KOPT-K1 (cell line): ENCODE results near the gene FAH.

Experiments
- H3K27ac ChIP-seq: fragments of 200-600 bp; sonication (generic); 2 replicates; pipeline ENCODE4 v1.5.1; 2016; ENCODE audit warnings: antibody characterized with exemption, mild to moderate bottlenecking, low read depth, low read length; ENCODE audit not compliant: poor library complexity, severe bottlenecking
- H3K36me3 ChIP-seq: fragments of 200-600 bp; sonication (generic); 2 replicates; pipeline ENCODE4 v1.5.1; 2017; ENCODE audit warnings: antibody characterized with exemption, mild to moderate bottlenecking, low read length, moderate library complexity; ENCODE audit not compliant: insufficient read depth
- H3K9me3 ChIP-seq: fragments of 200-600 bp; sonication (generic); 2 replicates; pipeline ENCODE4 v1.5.1; 2017; ENCODE audit warnings: antibody characterized with exemption, low read length, mild to moderate bottlenecking; ENCODE audit not compliant: insufficient read depth, poor library complexity, severe bottlenecking

Gene FAH

GRCh38 chr15:80210611-80211573, 58.1 kb downstream of the FAH start:
- Histone ChIP-seq H3K36me3 (no peaks in the 10 kb centered on the region), H3K9me3 (no peaks in the 10 kb centered on the region)

GRCh38 chr15:80211976-80212375, 59.2 kb downstream of the FAH start:
- no peaks in the 10 kb centered on the region for H3K9me3 ChIP-seq
- no peak overlapping the region for H3K27ac ChIP-seq
- no peaks in the 10 kb centered on the region for H3K36me3 ChIP-seq

More at GRCh38 chr15:80210611-80211573, 58.1 kb downstream of the FAH start:
- no peak overlapping the region for H3K27ac ChIP-seq

DNA sequence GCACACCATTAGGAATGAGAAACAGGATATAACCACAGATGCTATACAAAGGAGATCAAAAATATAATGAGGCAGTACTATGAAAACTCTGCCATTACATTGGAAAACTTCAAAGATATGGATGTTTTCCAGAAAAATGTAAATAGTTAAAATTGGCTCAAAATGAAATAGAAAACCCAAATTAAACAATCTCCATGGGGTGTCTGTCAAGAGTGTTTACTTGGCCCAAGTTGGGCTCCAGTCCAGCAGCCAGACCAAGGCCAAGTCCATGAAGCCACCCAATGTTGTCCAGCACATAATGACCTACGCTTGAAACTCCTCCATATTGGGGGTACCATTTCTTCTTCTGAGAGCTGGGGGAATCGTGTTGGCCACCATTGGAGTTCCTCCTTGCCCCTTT, 62.1 kb downstream of the FAH start:
- H3K9me3 ChIP-seq, result no peaks in the 10 kb centered on the region
- H3K27ac ChIP-seq, result no peak overlapping the region
- H3K36me3 ChIP-seq, result no peaks in the 10 kb centered on the region

GRCh38 chr15:80216141-80216540, 63.3 kb downstream of the FAH start:
- no peak overlapping the region for H3K27ac ChIP-seq
- H3K36me3 ChIP-seq, result no peaks in the 10 kb centered on the region
- H3K9me3 ChIP-seq, result no peaks in the 10 kb centered on the region

DNA sequence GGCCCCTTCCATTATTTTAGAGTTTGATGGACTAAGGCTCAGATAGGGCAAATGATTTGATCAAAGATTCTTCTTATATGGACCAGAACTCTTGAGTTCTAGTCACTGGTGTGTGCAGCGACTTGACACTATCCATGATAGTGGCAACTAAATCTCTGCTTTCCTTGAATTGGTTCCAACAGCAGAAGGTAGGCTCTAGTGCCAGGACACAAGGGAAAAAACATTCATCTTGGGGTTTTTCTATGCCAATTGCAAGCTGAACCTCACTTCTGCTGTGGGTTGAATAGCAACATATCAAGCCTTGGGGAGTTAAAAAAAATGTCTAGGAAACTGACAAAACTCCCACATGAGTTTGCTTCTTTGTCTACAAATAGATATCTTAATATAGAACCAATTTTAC, 64.1 kb downstream of the FAH start:
- no peak overlapping the region for H3K27ac ChIP-seq
- no peaks in the 10 kb centered on the region for H3K9me3 ChIP-seq
- H3K36me3 ChIP-seq, result no peaks in the 10 kb centered on the region

GRCh38 chr15:80217327-80217900, 64.6 kb downstream of the FAH start:
- H3K36me3 ChIP-seq, result no peaks in the 10 kb centered on the region
- no peak overlapping the region for H3K27ac ChIP-seq
- H3K9me3 ChIP-seq, result no peaks in the 10 kb centered on the region

DNA sequence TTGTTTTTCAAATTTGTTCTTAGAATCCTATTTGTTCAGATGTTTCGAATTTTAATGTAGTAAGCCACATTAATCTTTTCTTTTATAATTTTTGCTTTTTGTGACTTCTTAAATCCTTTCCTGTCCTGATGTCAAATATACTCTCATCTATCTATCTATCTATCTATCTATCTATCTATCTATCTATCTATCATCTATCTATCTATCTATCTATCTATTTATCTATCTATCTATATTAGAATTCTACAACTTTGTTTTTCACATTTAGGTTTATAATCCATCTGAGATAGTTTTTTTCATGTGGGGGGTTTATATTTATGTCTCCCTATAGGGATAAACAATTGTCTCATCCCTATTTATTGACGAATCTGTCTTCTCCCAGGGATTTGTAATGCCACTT, 67.2 kb downstream of the FAH start:
- no peaks in the 10 kb centered on the region for H3K9me3 ChIP-seq
- no peaks in the 10 kb centered on the region for H3K36me3 ChIP-seq
- H3K27ac ChIP-seq, result no peak overlapping the region

- H3K27ac ChIP-seq, result no peak overlapping the region
- H3K9me3 ChIP-seq, result no peaks in the 10 kb centered on the region
- H3K36me3 ChIP-seq, result no peaks in the 10 kb centered on the region
Measured at GRCh38 chr15:80228959-80229610, 76.3 kb downstream of the FAH start.

- Histone ChIP-seq H3K9me3 (no peaks in the 10 kb centered on the region), H3K36me3 (no peaks in the 10 kb centered on the region), H3K27ac (no peak overlapping the region)
Measured at GRCh38 chr15:80231371-80231770, 78.6 kb downstream of the FAH start.

DNA sequence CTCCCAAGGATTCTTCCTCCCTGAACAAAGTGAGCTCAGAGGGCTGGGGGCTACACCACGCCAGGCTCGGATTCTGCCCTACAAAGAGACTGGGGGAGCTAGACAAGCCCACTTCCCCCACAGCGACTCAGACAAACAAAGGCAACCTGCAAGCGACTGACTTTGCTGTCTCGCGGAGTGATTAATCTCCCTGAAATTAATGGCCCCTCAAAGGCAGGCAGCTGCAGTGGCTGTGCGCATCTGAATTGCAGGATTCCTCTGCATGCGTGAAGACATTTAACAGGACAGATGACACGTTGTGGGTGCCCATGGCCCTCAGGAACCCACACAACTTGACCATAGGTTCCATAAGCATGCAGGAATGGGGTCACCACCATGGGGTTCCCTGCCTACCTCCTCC, 80.8 kb downstream of the FAH start:
- Histone ChIP-seq H3K36me3 (no peaks in the 10 kb centered on the region), H3K27ac (no peak overlapping the region), H3K9me3 (no peaks in the 10 kb centered on the region)

DNA sequence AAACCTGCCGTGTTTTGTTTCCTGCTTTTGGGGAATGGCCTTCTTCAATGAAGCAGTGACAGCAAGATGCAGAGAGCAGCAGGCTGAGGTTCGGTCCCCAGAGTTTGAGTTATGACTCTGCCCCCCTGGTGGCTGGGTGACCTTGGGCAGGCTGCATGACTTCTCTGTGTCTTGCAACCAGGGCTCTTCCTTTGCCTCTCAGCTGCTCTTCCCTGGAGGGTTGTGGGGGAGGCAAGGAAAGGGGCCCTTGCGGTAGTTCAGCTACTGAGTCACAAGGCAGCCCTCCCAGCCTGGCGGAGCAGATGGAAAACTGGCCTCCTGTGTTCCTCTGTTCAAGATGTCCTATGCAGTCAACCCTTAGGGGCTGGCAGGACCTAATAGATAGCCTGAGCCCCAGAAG, 82.1 kb downstream of the FAH start:
- Histone ChIP-seq H3K9me3 (no peaks in the 10 kb centered on the region), H3K36me3 (no peaks in the 10 kb centered on the region), H3K27ac (no peak overlapping the region)
